MM.1S (cell line): ENCODE measurements around the gene ATP6AP1.

ENCODE experiments used
- DNase-seq: peaks from one replicate; pipeline ENCODE4 v3.0.0-alpha.2; 2015
- H2AFZ ChIP-seq: fragments of 300-600 bp; sonication (generic); 2 replicates; pipeline ENCODE4 v1.6.0; 2016; ENCODE audit warnings: antibody characterized with exemption, low read length
- H3F3A ChIP-seq: fragments of 300-600 bp; sonication (generic); 2 replicates; pipeline ENCODE4 v1.6.1; 2016; ENCODE audit warnings: mild to moderate bottlenecking, antibody characterized with exemption, low read length, moderate library complexity, mixed read lengths; ENCODE audit not compliant: insufficient read depth
- H3K27ac ChIP-seq: fragments of 300-600 bp; sonication (generic); 2 replicates; pipeline ENCODE4 v1.5.1; 2016; ENCODE audit warnings: mild to moderate bottlenecking, low read length
- H3K27me3 ChIP-seq: fragments of 300-600 bp; sonication (generic); replicated peaks from 2 replicates; pipeline ENCODE4 v1.6.0; 2016; ENCODE audit warnings: low read length; ENCODE audit not compliant: insufficient read depth
- H3K36me3 ChIP-seq: fragments of 300-600 bp; sonication (generic); replicated peaks from 2 replicates; pipeline ENCODE4 v1.6.1; 2016; ENCODE audit warnings: mild to moderate bottlenecking, low read length, mixed read lengths; ENCODE audit not compliant: insufficient read depth
- H3K4me1 ChIP-seq: fragments of 300-600 bp; sonication (generic); 2 replicates; pipeline ENCODE4 v1.6.1; 2016; ENCODE audit warnings: low read length, mixed read lengths
- H3K4me2 ChIP-seq: fragments of 300-600 bp; sonication (generic); 2 replicates; pipeline ENCODE4 v1.6.0; 2016; ENCODE audit warnings: low read depth, low read length
- H3K4me3 ChIP-seq: fragments of 300-600 bp; sonication (generic); 2 replicates; pipeline ENCODE4 v1.5.1; 2016; ENCODE audit warnings: low read length, mixed read lengths
- H3K79me2 ChIP-seq: fragments of 300-600 bp; sonication (generic); 2 replicates; pipeline ENCODE4 v1.6.1; 2016; ENCODE audit warnings: mixed run types, low read length, mixed read lengths
- H3K9ac ChIP-seq: fragments of 300-600 bp; sonication (generic); 2 replicates; pipeline ENCODE4 v1.6.1; 2016; ENCODE audit warnings: low read length, mixed read lengths
- H3K9me2 ChIP-seq: fragments of 300-600 bp; sonication (generic); replicated peaks from 2 replicates; pipeline ENCODE4 v1.6.1; 2016; ENCODE audit warnings: mild to moderate bottlenecking, low read length, mixed read lengths; ENCODE audit not compliant: insufficient read depth
- H3K9me3 ChIP-seq: fragments of 300-600 bp; sonication (generic); replicated peaks from 2 replicates; pipeline ENCODE4 v1.6.1; 2016; ENCODE audit warnings: mild to moderate bottlenecking, low read length, mixed read lengths; ENCODE audit not compliant: insufficient read depth
- H4K20me1 ChIP-seq: fragments of 300-600 bp; sonication (generic); 2 replicates; pipeline ENCODE4 v1.6.1; 2016; ENCODE audit warnings: mild to moderate bottlenecking, low read length, moderate library complexity, mixed read lengths; ENCODE audit not compliant: insufficient read depth
- EZH2 ChIP-seq: fragments of 300-600 bp; sonication (generic); optimal IDR thresholded peaks from 2 replicates; pipeline ENCODE3; 2017; ENCODE audit warnings: low read depth, mild to moderate bottlenecking, antibody characterized with exemption, low read length, mixed read lengths
- EZH2phosphoT487 ChIP-seq: fragments of 300-600 bp; sonication (generic); IDR thresholded peaks from 2 replicates; pipeline ENCODE4 v1.6.1; 2018; ENCODE audit warnings: antibody characterized with exemption, low read length
- TF ChIP-seq, protein P1 (sequence below): fragments of 300-600 bp; sonication (generic); IDR thresholded peaks from 2 replicates; pipeline ENCODE4 v1.5.1; 2016; ENCODE audit warnings: antibody characterized with exemption, low read length, mixed read lengths

Gene ATP6AP1

DNA sequence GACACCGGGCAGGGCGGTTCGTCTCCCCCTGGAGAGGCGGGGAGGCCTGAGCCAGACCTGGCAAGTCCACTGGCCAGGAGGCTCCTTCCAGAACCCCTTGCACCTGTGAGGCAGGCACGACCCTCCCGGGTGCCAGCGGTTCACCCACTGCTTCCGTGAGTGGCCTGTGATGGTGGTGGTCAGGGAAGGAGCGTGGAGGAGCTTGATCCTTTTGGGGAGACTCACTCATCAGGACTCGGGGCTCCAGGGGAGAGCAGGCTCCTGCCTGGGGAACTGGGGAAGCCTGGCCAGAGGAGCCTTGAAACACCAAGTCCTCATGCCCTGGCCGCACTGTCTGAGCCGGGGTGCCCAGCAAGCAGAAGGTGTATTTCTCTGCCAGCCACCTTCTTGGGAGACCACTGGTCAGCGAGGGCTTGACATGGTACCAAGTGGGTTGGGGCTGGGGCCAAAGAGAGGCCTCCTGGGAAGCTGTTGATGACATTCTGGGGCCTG, 16.3 kb downstream of the ATP6AP1 start:
- Histone ChIP-seq H2AFZ (no peak overlapping the region), H3K9ac (peak overlapping the region; percentile 84), H3F3A (peaks cover 8% of the 10 kb centered on the region), H3K27ac (no peak overlapping the region), H3K4me2 (peak overlapping the region; percentile 83), H3K36me3 (no peaks in the 10 kb centered on the region), H3K27me3 (no peaks in the 10 kb centered on the region), H3K9me3 (no peaks in the 10 kb centered on the region), H3K4me1 (no peaks in the 10 kb centered on the region), H3K79me2 (peaks cover 27% of the 10 kb centered on the region), H4K20me1 (no peaks in the 10 kb centered on the region), H3K4me3 (peak overlapping the region; percentile 77), H3K9me2 (no peaks in the 10 kb centered on the region)
- TF ChIP-seq, protein P1, sequence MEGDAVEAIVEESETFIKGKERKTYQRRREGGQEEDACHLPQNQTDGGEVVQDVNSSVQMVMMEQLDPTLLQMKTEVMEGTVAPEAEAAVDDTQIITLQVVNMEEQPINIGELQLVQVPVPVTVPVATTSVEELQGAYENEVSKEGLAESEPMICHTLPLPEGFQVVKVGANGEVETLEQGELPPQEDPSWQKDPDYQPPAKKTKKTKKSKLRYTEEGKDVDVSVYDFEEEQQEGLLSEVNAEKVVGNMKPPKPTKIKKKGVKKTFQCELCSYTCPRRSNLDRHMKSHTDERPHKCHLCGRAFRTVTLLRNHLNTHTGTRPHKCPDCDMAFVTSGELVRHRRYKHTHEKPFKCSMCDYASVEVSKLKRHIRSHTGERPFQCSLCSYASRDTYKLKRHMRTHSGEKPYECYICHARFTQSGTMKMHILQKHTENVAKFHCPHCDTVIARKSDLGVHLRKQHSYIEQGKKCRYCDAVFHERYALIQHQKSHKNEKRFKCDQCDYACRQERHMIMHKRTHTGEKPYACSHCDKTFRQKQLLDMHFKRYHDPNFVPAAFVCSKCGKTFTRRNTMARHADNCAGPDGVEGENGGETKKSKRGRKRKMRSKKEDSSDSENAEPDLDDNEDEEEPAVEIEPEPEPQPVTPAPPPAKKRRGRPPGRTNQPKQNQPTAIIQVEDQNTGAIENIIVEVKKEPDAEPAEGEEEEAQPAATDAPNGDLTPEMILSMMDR: no peak
- TF ChIP-seq EZH2phosphoT487 (no peak), EZH2 (no peak)
- no peak for DNase-seq

DNA sequence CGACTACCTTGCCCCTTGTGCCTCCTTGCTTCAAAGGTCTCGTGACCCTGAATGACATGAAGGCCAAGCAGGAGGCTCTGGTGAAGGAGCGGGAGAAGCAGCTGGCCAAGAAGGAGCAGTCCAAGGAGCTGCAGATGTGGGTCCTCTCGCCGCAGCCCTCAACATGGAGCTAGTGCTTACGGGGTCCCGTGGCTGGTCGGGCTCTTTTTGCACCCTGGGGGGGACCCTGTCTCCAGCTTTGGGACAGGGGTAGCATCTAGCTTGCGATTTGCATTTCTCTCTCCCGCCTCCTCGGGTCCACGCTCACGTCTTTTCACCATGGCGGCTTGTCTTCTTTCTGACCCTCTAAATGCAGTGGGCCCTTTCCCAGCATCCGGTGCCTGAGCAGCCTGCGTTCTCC, 17.3 kb downstream of the ATP6AP1 start:
- no peak overlapping the region for H2AFZ ChIP-seq
- H3K36me3 ChIP-seq: no peaks in the 10 kb centered on the region
- no peak overlapping the region for H3K4me2 ChIP-seq
- no peaks in the 10 kb centered on the region for H3K9me2 ChIP-seq
- TF ChIP-seq, protein P1: no peak
- TF ChIP-seq EZH2phosphoT487 (no peak), EZH2 (no peak)
- H3K27me3 ChIP-seq: no peaks in the 10 kb centered on the region
- H4K20me1 ChIP-seq: no peaks in the 10 kb centered on the region
- no peak overlapping the region for H3K4me3 ChIP-seq
- H3K79me2 ChIP-seq: peaks cover 20% of the 10 kb centered on the region
- no peak for DNase-seq
- no peaks in the 10 kb centered on the region for H3K4me1 ChIP-seq
- no peak overlapping the region for H3K9ac ChIP-seq
- H3F3A ChIP-seq: peaks cover 8% of the 10 kb centered on the region
- H3K9me3 ChIP-seq: no peaks in the 10 kb centered on the region
- H3K27ac ChIP-seq: no peak overlapping the region

DNA sequence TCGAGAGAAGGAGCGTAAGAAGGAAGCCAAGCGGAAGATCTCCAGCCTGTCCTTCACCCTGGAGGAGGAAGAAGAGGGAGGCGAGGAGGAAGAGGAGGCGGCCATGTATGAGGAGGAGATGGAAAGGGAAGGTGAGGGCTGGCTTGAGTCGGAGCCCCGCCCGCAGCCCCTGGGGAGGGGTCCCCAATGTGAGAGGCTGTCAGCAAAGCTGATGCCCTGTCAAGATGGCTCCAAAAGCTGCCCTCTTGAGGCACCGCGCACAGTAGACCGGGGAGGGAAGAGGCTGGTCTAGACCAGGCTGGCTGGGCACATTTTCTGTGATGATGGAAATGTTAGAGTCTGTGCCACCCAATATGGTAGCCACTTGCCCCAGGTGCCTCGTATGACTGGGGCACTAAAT, 18.0 kb downstream of the ATP6AP1 start:
- DNase-seq: no peak
- TF ChIP-seq EZH2 (no peak), EZH2phosphoT487 (no peak)
- TF ChIP-seq, protein P1: no peak

More for the DNA sequence above, 18.0 kb downstream of the ATP6AP1 start:
- Histone ChIP-seq H4K20me1 (no peaks in the 10 kb centered on the region), H3K9me3 (no peaks in the 10 kb centered on the region), H3F3A (peaks cover 8% of the 10 kb centered on the region), H3K4me2 (no peak overlapping the region), H3K4me1 (no peaks in the 10 kb centered on the region), H3K27ac (no peak overlapping the region), H3K4me3 (no peak overlapping the region), H3K9ac (no peak overlapping the region), H3K79me2 (peaks cover 20% of the 10 kb centered on the region), H2AFZ (no peak overlapping the region), H3K27me3 (no peaks in the 10 kb centered on the region), H3K36me3 (no peaks in the 10 kb centered on the region), H3K9me2 (no peaks in the 10 kb centered on the region)
